Heart left ventricle (tissue), 13 donors: Measurements from ENCODE around the gene GPR84.

Experiments
- CTCF ChIP-seq, 12 donors: fragments of 200-600 bp; sonication (generic) in 4 of 12; IDR thresholded peaks; one replicate each; pipeline versions ENCODE4 v1.5.0 to v1.8.0; 2018 to 2022; ENCODE audit warnings: antibody characterized with exemption in 12 of 12, mild to moderate bottlenecking in 5 of 12
- POLR2A ChIP-seq, 2 donors: fragments of 450-650 bp; IDR thresholded peaks; one replicate each; pipeline ENCODE4 v1.6.1; 2017; ENCODE audit warnings: antibody characterized with exemption in 2 of 2, mild to moderate bottlenecking in 2 of 2, moderate library complexity in 2 of 2
- donor health status: ischemic (EF 13 %, LVEDD 7.1; RV severe dilation, severe dysfunction).
- donor health status: DM: no; HTN: yes; CAD: no.
- donor health status: DM: no; HTN: no; CAD: no.
- donor health status: ischemic (EF 25% LVEDD 6.9; RV normal size, moderate dysfunction).
- donor health status: ischemic (EF 25% LVEDD 5.7; RV mildly dilated, moderate dysfunction).
- donor health status: ischemic (EF 35%, LVEDD 5.7; RV mildly dilated, moderate dysfunction).
- donor health status: nonischemic (EF 11% LVEDD 7.7; RV severe dilation, severe dysfunction).
- donor health status: DM: yes; HTN: yes; CAD: no.
- donor health status: PGD.
- donor health status: ischemic (EF 29% LVEDD 5.4; RV normal size, mild dysfunction).
- donor health status: nonischemic (EF 23%, LVEDD 6.1; RV moderate dilation, normal function).

GRCh38 chr12:54368025-54368708 is 3.9 kb upstream of the GPR84 start:
- TF ChIP-seq POLR2A (IDR thresholded peaks at IDR 0.05): no peak
- TF ChIP-seq CTCF (IDR thresholded peaks at IDR 0.05): no peak
